Ishikawa (cell line): ENCODE data around the gene DDI2.

Experiments used
- CEBPB ChIP-seq: IDR thresholded peaks from 2 replicates; pipeline ENCODE4 v1.6.1; 2012
- CREB1 ChIP-seq: IDR thresholded peaks from 2 replicates; pipeline ENCODE4 v1.6.1; 2012; ENCODE audit warnings: low read depth
- EGR1 ChIP-seq: IDR thresholded peaks from 2 replicates; pipeline ENCODE4 v1.6.1; 2012
- EP300 ChIP-seq: IDR thresholded peaks from 2 replicates; pipeline ENCODE4 v1.6.1; 2012; ENCODE audit warnings: borderline replicate concordance
- FOXM1 ChIP-seq: IDR thresholded peaks from 2 replicates; pipeline ENCODE4 v1.6.1; 2012; ENCODE audit warnings: low read depth, borderline replicate concordance
- NFIC ChIP-seq: IDR thresholded peaks from 2 replicates; pipeline ENCODE4 v1.6.1; 2012
- RAD21 ChIP-seq: IDR thresholded peaks from 2 replicates; pipeline ENCODE4 v1.6.1; 2012; ENCODE audit warnings: low read depth
- TAF1 ChIP-seq: IDR thresholded peaks from 2 replicates; pipeline ENCODE4 v1.6.1; 2012; ENCODE audit warnings: low read depth, mild to moderate bottlenecking
- TCF12 ChIP-seq: IDR thresholded peaks from 2 replicates; pipeline ENCODE4 v1.6.1; 2012; ENCODE audit warnings: low read depth
- TEAD4 ChIP-seq: IDR thresholded peaks from 2 replicates; pipeline ENCODE4 v1.6.1; 2012
- YY1 ChIP-seq: IDR thresholded peaks from 2 replicates; pipeline ENCODE4 v1.6.1; 2012; ENCODE audit warnings: low read depth
- ZBTB7A ChIP-seq: IDR thresholded peaks from 2 replicates; pipeline ENCODE4 v1.6.1; 2012; ENCODE audit warnings: low read depth
- TF ChIP-seq, protein P1 (sequence below): IDR thresholded peaks from 2 replicates; pipeline ENCODE4 v1.6.1; 2012
- TF ChIP-seq, protein P2 (sequence below): IDR thresholded peaks from 2 replicates; pipeline ENCODE4 v1.6.1; 2012; ENCODE audit warnings: low read depth, mild to moderate bottlenecking
- TF ChIP-seq, protein P3 (sequence below): IDR thresholded peaks from 2 replicates; pipeline ENCODE4 v1.6.1; 2012

Gene DDI2

DNA sequence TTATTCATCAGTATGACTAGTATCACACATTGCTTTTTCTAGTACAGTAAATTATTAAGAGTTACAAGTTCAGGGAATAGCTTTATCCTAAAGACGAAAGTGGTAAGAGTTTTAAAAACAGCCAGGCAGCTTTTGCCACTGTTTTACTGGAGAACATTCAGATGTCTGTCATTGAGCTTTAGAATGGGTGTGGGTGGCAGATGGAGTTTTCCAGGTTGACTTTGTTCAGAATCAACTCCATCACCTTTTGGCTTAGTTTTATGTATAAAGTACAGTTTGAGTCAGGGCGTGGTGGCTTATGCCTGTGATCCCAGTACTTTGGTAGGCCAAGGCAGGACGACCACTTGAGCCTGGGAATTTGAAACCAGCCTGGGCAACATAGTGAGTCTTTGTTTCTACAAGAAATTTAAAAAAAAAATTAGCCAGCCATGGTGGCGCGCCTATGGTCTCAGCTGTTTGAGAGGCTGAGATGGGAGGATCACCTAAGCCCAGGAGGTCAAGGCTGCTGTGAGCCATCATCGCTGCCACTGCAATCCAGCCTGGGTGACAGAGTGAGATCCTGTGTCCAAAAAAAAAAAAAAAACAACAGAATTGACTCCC is 36.9 kb downstream of the DDI2 start:
- TF ChIP-seq CEBPB (no peak), TAF1 (no peak), CREB1 (no peak), RAD21 (no peak), TEAD4 (no peak), TCF12 (no peak), EP300 (no peak), FOXM1 (no peak), EGR1 (no peak), ZBTB7A (no peak), NFIC (no peak), YY1 (no peak)
- TF ChIP-seq, protein P1, sequence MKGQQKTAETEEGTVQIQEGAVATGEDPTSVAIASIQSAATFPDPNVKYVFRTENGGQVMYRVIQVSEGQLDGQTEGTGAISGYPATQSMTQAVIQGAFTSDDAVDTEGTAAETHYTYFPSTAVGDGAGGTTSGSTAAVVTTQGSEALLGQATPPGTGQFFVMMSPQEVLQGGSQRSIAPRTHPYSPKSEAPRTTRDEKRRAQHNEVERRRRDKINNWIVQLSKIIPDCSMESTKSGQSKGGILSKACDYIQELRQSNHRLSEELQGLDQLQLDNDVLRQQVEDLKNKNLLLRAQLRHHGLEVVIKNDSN: no peak
- TF ChIP-seq, protein P2, sequence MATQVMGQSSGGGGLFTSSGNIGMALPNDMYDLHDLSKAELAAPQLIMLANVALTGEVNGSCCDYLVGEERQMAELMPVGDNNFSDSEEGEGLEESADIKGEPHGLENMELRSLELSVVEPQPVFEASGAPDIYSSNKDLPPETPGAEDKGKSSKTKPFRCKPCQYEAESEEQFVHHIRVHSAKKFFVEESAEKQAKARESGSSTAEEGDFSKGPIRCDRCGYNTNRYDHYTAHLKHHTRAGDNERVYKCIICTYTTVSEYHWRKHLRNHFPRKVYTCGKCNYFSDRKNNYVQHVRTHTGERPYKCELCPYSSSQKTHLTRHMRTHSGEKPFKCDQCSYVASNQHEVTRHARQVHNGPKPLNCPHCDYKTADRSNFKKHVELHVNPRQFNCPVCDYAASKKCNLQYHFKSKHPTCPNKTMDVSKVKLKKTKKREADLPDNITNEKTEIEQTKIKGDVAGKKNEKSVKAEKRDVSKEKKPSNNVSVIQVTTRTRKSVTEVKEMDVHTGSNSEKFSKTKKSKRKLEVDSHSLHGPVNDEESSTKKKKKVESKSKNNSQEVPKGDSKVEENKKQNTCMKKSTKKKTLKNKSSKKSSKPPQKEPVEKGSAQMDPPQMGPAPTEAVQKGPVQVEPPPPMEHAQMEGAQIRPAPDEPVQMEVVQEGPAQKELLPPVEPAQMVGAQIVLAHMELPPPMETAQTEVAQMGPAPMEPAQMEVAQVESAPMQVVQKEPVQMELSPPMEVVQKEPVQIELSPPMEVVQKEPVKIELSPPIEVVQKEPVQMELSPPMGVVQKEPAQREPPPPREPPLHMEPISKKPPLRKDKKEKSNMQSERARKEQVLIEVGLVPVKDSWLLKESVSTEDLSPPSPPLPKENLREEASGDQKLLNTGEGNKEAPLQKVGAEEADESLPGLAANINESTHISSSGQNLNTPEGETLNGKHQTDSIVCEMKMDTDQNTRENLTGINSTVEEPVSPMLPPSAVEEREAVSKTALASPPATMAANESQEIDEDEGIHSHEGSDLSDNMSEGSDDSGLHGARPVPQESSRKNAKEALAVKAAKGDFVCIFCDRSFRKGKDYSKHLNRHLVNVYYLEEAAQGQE: no peak
- TF ChIP-seq, protein P3, sequence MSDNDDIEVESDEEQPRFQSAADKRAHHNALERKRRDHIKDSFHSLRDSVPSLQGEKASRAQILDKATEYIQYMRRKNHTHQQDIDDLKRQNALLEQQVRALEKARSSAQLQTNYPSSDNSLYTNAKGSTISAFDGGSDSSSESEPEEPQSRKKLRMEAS: no peak

DNA sequence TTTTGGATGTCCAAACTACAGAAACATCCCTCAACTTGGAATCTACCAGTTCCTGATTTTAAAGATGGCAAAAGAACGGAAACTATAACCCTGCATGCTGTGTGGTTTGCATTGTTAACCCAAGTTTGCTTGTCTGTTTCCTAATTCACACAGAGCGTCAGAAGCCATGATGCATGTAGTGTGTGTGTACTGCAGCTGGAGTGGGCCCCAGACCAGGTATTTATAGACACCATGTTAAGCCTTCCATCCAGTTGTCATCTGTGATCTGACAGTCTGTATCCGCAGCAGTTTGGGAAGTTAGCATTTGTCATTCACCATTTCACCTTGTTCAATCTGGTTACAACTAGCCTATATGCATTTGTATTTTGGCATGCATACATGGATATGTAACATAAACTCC is 39.2 kb downstream of the DDI2 start:
- TF ChIP-seq, protein P2: no peak
- TF ChIP-seq EGR1 (no peak), EP300 (no peak), FOXM1 (no peak), TEAD4 (no peak), NFIC (no peak), TAF1 (no peak), ZBTB7A (no peak), TCF12 (no peak), YY1 (no peak), RAD21 (no peak), CEBPB (no peak), CREB1 (no peak)
- TF ChIP-seq, protein P3: no peak
- TF ChIP-seq, protein P1: no peak

DNA sequence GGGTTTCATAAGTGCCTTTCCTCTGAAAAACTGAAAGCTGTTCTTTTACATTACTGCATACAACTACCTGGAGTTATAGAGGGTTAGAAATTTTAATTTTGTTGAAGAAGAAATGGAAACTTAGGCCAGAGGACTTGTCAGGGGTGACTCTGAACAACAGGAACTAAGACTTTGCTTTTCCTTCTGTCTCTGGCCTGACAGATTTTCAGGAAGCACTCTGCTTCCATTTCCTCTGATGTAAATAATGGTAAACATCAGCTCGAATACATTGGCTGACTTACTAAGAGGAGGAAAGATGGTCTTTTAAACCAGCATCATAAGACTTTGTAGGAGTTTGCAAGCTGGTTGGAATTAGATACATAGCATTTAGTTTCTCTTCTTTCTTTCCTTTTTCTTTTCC is 39.8 kb downstream of the DDI2 start:
- TF ChIP-seq CREB1 (no peak), NFIC (no peak), EP300 (no peak), FOXM1 (no peak), TCF12 (no peak), YY1 (no peak), EGR1 (no peak), TAF1 (no peak), RAD21 (no peak), CEBPB (no peak), TEAD4 (no peak), ZBTB7A (no peak)
- TF ChIP-seq, protein P1: no peak
- TF ChIP-seq, protein P3: no peak
- TF ChIP-seq, protein P2: no peak

DNA sequence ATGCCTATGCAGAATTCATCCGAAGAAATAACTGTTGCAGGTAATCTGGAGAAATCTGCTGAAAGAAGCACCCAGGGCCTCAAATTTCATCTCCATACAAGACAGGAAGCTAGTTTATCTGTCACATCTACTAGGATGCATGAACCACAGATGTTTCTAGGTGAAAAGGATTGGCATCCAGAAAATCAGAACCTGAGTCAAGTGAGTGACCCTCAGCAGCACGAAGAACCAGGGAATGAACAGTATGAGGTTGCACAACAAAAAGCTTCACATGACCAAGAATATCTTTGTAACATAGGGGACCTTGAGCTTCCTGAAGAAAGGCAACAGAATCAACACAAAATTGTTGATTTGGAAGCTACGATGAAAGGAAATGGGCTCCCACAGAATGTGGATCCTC is 42.9 kb downstream of the DDI2 start:
- TF ChIP-seq FOXM1 (no peak), CREB1 (no peak)
- TF ChIP-seq, protein P3: no peak
